HUDEP-2 (cell line): ENCODE data around the gene ATP11A.
"Not testable (repeated sequence)": the region's sequence is repeated elsewhere in the genome, so short reads cannot be mapped to it uniquely, and the experiment has no call there.

Source experiments
- DNase-seq, 76 experiments: peaks; one replicate each; lab custom pipeline; 2025; ENCODE audit not compliant: unreplicated experiment in 76 of 76; lab: John Stamatoyannopoulos, UW

Gene ATP11A

DNA sequence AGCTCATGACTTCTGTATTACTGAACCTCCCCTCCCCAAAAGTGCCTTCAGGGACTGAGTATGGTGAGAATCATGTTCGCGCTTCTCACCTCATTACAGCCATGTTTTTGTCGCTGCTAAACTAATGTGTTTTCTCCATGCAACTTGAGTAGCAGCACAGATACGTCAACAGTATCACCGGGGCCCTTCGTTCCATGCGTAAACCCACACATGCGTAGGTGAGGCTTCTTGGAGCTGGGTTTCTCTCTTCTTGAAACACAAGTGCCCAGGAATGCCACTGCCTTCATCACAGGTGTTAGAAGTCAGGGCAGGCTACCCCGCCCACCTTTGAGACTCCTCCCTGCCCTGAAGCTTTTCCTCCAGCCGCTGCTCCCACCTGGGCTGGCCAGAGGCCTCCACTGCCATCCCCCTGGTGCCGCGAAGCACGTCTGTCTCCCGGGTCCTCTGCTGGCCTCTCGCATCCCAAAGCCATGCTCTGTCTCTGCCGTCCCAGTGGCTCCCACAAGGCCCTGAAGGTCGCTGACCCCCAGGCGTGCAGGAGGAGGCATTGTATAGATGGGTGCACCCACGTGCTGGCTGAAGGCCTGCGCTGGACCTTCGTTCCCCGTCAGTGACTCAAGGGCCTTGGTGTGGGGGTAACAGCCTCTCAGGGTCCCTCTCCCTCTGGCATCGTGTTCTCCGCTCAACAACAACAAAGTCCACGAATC is 143.9 kb downstream of the ATP11A start:
- no peak for DNase-seq

DNA sequence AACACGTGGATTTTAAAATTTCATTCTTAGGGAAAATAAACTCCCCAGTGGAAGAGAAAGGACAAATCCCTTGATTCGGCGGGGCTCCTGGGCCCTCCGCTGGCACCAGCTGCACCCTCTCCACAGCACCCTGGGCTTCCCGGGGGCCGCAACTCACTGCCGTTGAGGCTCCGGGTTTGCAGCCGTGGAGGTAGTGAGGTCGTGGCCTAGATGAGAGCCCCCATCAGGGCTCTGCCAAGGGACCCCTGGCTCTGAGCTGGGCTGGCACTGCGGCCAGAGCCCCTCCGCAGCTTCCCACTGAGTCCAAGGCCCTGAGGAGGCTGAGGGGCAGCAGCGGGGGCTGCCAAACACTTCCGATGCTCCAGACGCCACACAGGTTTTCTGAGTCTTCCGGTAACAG is 145.5 kb downstream of the ATP11A start:
- DNase-seq, result no peak

DNA sequence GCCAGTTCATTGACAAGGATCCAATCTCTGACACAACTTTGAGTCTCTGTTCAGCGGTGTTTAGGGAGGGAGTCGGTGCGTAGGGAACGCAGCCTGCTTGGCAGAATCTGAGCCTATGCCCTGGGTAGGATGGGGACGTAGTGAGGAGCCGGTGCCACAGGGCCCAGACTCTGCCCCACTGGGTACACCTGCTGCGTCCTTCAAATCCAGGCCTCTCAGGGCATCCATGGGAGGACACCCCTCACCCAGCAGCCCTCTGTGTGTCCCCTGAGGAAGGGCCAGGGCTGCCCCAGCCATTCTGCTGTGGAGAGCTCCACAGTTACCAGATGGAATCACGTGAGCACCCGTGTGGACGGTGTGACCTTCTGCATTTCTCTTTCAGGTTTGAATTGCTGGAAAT is 146.0 kb downstream of the ATP11A start:
- DNase-seq, result no peak

DNA sequence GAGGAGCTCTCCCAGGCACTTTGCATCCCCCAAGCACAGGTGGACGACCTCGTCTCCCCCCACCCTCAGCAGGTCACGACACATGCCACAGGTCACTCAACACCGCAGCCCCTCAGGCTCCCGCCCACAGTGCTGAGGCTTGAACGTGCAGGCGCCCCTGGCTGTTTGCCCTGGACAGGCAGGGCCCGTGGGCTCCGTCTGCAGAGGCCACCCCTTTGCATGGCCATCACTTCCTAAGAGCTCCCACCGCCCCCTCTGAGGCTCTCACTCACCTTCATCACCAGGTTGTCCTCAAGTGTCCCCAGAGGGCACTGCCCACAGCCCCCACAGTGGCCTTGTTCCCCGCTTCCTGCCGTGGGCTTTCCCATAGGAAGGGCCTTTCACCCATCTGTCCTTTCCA is 147.1 kb downstream of the ATP11A start:
- DNase-seq, result no peak

DNA sequence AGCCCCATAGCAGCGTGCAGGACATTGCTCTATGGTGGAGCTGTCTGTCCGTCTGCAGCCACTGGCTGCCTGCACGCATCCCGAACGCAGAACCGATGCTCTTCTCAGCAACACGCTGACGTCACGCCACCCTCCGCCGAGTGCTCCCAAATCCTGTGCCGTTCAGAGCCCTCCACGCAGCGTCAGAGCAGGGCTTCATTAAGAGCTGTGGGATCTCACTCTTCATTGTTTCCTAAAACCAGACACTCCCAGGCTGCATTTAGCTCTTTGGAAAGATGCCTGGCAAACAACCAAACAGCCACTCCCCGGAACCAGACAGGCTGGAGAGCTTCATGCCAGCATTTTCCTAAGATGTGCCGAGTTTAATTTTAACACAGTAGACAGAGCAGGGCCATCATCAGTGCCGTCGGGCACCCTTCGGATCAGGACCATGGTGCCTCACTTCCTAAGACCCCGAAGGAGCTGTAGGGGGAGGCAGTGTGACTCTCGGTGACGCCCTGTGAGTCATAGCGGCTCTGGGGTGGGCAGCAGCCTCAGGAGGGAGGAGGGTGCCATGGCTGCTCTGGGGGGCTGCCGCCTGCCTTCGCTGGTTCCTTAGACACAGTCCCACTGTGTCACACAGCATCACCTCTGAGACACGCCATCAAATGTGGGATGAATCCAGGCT is 147.7 kb downstream of the ATP11A start:
- DNase-seq, result no peak

DNA sequence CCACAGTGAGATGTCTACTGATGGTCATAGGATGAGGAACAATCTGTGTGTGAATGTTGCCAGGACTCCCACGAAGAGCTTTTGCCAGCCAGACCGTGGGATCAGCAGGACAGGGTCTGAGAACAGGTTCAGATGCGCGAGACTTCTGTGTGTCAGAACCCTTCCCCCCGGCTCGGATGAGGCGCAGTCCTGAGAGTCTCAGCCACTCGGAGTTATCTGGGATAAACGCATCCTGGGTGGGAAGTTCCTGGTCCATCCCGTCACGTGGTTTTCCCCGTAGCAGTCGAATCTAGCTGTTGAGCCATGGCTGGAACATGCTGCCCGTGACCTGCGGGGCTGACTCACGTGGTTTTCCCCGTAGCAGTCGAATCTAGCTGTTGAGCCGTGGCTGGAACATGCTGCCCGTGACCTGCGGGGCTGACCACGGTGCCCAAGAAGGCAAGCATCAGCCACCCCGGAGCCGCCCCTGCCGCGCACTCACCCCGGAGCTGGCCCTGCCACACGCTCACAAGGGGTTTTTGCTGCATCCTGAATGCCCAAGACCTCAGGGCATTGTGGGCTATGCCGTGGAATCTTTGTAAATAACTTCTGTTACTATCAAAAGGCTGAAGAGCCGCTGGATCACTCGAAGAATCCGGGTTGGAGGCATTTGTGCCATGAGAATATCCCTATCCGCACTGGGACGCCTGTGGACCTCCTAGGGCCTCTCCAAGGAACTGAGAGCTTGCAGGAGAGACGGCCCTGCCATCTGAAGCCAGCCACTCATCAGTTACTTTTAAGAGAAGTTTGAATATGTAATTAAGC is 148.4 kb downstream of the ATP11A start:
- no peak for DNase-seq

DNA sequence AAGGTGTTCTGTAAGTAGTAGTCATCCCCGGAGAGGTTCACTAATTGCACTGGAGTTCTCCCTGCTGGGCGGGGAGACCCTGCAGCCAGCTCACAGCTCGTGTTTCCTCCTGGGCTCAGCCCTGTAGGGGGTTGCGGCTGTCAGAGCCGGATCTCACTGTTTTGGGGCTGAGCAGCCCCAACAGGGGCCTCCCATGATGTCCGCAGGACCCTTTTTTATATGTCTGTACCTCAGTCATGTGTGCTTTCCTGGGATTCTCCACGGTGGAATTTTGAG is 148.9 kb downstream of the ATP11A start:
- DNase-seq, result no peak

DNA sequence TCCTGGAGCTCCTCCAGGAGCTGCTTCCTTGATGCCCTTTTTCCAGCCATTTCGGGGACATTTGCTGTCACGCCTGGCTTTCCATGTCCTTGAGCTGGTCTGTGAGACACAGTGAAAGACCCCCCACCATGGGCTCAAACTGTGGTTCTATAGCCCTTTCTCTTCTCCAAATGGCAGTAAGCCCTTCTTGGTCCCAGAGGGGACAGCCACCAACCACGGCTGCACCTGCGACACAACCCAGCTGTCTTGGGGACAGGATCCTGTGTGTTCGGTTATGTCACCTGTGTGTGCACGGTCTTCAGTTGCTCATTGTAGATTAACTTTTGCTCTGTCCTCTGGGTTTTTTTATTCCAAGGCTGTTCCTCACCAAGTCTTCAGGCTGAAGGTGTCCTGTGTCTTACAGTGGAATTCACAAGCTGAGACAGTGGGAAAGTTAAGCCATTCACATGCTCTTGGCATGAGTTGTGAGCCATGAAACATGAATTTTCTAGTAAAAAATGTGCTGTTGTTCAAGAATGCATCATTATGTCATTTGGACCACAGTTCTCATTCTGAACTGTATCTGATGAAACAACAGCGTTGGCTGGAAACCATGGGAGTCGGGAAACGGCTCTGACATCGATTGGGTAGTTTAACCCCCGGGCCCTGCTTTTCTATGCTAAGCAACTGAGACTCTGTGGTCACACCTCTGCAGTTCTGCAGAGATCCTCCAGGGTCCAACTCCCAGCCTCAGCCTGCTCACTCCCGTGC is 149.7 kb downstream of the ATP11A start:
- DNase-seq, result no peak

DNA sequence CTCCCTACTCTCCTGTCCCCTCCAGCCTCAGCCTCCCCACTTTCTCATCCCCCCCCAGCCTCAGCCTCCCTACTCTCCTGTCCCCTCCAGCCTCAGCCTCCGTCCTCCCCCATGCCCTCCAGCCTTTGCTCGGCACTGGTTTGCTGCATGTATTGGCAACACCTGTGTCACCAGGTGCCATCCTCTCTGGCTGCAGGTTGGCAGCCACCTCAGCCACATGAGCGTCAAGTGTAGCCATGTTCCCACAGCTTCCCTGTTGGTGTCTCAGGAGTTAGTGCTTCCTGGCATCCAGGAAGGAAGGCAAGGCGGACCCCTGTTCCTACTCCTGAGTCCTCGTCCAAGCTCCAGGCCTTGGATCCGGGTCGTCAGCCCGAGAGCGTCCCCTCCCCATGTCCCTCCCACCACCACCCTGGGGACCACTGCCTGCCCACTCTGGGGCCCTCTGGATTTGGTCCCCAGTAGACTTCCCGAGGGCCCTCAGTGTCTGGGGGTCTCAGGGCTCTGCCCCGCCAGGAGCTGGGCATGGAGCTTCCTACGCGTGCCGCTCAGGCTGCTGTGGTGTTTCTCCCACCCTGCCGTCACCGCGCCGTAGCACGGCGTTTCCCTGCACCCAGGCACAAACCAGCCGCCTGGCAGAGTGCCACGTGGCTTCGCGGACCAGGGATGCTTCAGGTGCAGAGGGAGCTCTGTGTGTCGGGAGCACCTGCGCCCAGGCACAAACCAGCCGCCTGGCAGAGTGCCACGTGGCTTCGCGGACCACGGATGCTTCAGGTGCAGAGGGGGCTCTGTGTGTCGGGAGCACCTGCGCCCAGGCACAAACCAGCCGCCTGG is 150.8 kb downstream of the ATP11A start:
- DNase-seq, result no peak

DNA sequence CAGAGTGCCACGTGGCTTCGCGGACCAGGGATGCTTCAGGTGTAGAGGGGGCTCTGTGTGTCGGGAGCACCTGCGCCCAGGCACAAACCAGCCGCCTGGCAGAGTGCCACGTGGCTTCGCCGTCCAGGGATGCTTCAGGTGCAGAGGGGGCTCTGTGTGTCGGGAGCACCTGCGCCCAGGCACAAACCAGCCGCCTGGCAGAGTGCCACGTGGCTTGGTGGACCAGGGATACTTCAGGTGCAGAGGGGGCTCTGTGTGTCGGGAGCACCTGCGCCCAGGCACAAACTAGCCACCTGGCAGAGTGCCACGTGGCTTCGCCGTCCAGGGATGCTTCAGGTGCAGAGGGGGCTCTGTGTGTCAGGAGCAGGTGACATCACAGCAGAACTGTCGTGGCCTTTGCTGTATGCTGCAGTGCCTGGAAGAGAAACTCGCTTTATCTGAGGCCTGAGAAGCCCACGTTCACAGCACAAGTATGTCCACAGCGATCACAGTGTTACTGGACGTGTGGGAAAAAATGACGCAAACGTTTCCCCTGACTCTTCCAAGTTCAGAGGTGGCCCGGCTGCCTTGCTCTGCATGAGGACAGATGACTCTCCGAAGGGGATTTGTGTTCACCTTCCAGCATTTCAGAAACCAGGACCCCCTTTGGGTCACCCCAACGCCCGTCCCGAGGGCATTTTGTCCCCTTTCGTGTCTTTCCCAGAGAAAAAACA is 151.6 kb downstream of the ATP11A start:
- DNase-seq, result not testable (repeated sequence)

DNA sequence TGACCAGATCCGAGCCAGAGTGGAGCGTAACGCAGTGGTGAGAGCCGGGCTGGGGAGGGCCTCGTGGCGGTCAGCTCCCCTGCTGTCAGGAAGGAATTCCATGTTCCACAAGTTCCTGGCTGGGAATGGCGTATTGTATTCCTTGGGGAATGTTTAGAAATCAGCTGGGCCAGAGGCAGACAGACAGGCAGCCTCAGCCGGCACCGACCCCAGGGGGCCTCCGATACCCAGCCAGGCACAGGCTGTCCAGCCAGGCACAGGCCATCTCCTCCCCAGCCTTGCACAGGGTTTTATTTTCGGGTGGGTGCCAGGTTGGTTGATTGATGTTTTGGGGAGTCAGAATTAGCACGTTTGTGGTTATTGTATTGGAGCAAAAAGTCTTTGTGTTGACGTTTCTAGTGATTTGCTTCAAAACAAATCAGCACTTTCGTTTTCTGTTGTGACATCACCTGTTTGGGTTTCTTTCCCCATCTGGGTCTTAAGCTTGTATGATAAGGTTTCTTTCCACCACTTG is 152.6 kb downstream of the ATP11A start:
- no peak for DNase-seq

DNA sequence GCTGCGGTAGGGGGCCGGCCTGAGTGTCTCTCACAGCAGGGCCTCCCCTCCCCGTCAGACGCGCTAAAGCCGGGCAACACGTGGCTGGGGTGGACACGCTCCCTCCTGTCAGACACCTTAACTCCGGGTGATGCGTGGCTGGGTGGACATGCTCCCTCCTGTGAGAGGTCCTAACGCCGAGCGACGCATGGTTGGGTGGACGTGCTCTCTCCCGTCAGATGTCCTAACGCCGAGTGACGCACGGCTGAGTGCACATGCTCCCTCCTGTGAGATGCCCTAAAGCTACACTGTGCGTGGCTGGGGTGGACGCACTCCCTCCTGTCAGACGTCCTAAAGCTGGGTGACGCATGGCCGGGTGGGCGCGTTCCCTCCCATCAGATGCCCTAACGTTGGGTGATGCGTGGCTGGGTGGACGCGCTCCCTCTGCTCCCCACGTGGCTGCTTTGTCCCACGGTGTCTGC is 153.1 kb downstream of the ATP11A start:
- no peak for DNase-seq

DNA sequence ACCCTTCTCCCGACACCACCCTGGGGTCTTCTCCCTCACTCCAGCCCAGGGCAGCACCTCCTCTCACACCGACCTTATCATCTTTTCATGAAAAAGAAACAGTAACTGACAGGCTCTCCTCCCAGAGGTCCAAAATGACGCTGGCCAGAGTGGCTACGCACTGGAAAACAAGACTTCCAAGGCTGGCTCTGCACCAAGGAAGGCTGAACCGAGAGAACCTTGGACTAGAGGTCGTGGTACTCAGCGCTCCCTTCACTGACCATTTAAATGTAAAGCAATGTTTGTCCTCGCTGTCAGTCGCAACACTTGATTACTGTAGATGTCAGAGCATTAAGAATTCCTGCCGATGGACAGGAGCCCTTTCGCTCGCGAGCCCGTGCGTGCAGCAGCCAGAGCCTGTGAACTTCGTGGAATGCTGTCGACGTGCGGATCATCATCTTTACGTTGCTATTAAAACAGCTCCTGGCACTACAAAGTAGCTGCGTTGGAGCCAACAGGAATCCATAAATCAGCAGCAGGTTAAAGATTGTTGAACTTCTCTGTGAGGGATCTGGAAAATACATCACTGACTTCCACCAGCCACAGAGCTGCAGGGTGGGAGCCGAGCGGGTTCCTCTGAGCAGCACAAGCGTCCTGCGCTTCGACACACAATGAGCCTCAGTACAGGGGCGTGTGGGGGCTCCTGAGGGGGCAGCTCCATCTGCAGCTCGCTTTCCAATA is 153.7 kb downstream of the ATP11A start:
- no peak for DNase-seq

DNA sequence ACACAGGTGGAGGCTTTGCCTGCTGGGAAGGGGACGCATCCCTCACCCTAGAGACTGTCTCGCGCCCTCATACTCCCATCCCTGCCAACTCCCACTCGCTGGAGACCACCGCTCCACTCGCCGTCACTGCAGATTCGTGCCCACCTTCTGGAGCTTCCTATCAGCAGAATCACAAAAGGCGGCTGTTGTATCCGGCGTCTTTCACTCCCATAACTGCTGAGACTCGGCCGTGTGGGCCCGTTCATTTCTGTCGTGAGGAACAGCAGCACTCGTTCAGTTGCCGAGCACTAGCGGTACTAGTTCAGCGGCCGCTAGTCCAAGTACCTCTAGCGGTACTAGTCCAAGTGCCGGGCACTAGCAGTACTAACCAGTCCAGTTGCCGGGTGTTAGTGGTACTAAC is 154.6 kb downstream of the ATP11A start:
- no peak for DNase-seq

DNA sequence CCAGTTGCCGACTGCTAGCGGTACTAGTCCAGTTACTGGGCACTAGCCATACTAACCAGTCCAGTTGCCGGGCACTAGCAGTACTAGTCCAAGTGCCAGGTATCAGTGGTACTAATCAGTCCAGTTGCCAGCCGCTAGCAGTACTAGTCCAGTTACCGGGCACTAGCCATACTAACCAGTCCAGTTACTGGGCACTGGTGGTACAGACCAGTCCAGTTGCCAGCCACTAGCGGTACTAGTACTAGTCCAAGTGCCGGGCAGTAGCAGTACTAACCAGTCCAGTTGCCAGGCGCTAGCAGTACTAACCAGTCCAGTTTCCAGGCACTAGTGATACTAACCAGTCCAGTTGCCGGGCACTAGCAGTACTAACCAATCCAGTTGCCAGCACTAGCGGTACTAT is 155.0 kb downstream of the ATP11A start:
- DNase-seq, result no peak

DNA sequence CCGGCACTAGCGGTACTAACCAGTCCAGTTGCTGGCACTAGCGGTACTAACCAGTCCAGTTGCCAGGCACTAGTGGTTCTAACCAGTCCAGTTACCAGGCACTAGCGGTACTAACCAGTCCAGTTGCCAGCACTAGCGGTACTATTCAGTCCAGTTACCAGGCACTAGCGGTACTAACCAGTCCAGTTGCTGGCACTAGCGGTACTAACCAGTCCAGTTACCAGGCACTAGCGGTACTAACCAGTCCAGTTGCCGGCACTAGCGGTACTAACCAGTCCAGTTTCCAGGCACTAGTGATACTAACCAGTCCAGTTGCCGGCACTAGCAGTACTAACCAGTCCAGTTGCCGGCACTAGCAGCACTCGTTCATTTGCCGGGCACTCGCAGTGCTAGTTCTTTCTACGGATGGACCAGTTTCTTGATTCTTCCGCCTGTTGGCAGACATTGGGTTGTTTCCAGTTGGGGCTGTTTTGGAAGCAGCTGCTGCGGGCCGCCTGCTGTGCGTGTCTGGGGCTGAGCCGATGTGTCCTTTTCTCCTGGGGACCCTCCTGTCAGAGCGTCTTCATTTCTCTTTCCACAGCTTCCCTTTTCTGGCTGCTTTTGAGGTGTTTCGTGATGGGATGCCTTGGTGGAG is 155.8 kb downstream of the ATP11A start:
- no peak for DNase-seq

DNA sequence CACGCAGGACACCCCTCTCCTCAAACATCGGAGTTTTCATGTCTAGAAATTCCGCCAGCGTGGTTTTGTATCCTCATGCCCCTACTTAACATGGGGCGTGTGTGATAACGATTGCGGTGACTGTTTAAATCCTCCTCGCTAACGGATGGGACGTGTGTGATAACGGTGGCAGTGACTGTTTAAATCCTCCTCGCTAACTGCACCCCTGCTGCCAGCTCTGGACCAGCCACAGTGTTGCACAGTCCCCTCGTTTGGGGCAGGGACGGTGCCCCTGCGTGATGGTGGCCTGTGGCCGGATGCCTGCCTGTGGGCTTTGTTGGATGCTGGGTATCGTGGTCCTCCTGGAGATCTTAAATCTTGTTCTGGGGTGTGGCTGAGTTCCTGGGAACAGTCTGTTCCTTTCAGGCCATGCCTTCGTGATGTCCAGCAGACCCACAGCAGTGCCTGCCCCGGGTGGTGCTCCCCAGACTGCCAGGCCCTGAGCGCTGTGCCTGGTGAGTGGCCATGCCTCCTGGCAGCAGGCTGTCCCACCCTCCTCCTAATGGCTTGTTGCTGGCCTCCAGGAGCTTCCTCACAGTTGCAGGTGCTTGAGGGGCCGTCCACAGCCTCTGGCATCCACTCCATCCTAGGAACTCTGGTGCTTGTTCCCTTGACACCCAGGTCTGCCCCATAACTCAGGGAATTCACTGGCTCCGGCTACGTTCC is 156.7 kb downstream of the ATP11A start:
- DNase-seq, result no peak

DNA sequence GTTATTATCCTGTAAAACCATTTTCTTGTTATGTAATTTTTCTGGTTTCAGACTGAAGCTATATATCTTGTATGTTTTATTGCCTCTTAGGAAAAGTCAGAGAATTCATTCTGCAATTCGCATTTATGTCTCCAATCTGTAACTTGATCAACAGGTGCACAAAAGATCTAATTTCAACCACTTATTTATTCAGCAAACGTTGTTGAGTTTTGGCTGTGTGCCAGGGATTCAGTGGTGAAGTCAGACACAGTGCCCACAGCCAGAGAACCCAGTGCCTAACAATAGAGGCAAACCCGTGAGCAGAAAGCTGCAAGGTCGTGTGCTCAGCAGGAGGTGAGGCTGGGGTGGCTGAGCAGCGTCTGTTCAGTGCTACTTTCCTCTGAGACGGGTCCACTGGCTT is 159.7 kb downstream of the ATP11A start:
- no peak for DNase-seq
